HL-60 (cell line): ENCODE results near the gene ZNF585A.

Experiments
- DNase-seq, 2 experiments: peaks; one replicate each; pipeline ENCODE4 v3.0.0-alpha.2; 2010 to 2020; ENCODE audit warnings: low read depth in 1 of 2, low spot score in 1 of 2
- H3K27ac ChIP-seq: fragments of 250-450 bp; sonication (Bioruptor Pico); replicated peaks from 2 replicates; pipeline ENCODE4 v1.5.1; 2020; ENCODE audit warnings: mild to moderate bottlenecking, moderate library complexity
- H3K27me3 ChIP-seq: fragments of 250-450 bp; sonication (Bioruptor Pico); 2 replicates; pipeline ENCODE4 v1.5.1; 2021; ENCODE audit warnings: mild to moderate bottlenecking, moderate library complexity; ENCODE audit not compliant: insufficient read depth, poor library complexity, severe bottlenecking
- H3K4me3 ChIP-seq: replicated peaks from 2 replicates; pipeline ENCODE4 v1.5.1; 2011; ENCODE audit warnings: mild to moderate bottlenecking, control low read depth, low read length; ENCODE audit not compliant: insufficient read depth
- GABPA ChIP-seq: IDR thresholded peaks from 2 replicates; pipeline ENCODE4 v1.6.1; 2012; ENCODE audit warnings: low read depth
- POLR2AphosphoS5 ChIP-seq: IDR thresholded peaks from 2 replicates; pipeline ENCODE4 v1.6.1; 2012; ENCODE audit warnings: low read depth
- SPI1 ChIP-seq: IDR thresholded peaks from 2 replicates; pipeline ENCODE4 v1.6.1; 2012; ENCODE audit warnings: low read depth, mild to moderate bottlenecking, borderline replicate concordance
- long read RNA-seq: library from polyadenylated mRNA; unstranded; transcript quantifications from one replicate; pipeline ENCODE4 v2.0.0, GENCODE V29; 2020
- TF ChIP-seq, protein P1 (sequence below): IDR thresholded peaks from one replicate; pipeline ENCODE4 v1.5.1; 2011; ENCODE audit warnings: low read length, control low read depth, inconsistent platforms; ENCODE audit not compliant: insufficient read depth
- TF ChIP-seq, protein P2 (sequence below): IDR thresholded peaks from 2 replicates; pipeline ENCODE4 v1.6.1; 2012; ENCODE audit warnings: low read depth; ENCODE audit not compliant: insufficient replicate concordance

Gene ZNF585A
- long read RNA-seq, full-length matches to known transcripts = 59 of 74 reads
- long read RNA-seq, partial matches to known transcripts = 5 of 74 reads
- long read RNA-seq, other reads (novel, unspliced or antisense) = 10 of 74 reads

GRCh38 chr19:37172368-37173366, at the start of gene ZNF585A:
TSS of gene ZNF585A (minus strand) at chr19:37172695. CDS start at chr19:37169910, 2,785 bp downstream.
- H3K4me3 ChIP-seq = peak within 1 kb of the TSS; percentile 84
- H3K27ac ChIP-seq = peak within 1 kb of the TSS; percentile 60
- TF ChIP-seq, protein P1, sequence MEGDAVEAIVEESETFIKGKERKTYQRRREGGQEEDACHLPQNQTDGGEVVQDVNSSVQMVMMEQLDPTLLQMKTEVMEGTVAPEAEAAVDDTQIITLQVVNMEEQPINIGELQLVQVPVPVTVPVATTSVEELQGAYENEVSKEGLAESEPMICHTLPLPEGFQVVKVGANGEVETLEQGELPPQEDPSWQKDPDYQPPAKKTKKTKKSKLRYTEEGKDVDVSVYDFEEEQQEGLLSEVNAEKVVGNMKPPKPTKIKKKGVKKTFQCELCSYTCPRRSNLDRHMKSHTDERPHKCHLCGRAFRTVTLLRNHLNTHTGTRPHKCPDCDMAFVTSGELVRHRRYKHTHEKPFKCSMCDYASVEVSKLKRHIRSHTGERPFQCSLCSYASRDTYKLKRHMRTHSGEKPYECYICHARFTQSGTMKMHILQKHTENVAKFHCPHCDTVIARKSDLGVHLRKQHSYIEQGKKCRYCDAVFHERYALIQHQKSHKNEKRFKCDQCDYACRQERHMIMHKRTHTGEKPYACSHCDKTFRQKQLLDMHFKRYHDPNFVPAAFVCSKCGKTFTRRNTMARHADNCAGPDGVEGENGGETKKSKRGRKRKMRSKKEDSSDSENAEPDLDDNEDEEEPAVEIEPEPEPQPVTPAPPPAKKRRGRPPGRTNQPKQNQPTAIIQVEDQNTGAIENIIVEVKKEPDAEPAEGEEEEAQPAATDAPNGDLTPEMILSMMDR = no peak
- TF ChIP-seq, protein P2, sequence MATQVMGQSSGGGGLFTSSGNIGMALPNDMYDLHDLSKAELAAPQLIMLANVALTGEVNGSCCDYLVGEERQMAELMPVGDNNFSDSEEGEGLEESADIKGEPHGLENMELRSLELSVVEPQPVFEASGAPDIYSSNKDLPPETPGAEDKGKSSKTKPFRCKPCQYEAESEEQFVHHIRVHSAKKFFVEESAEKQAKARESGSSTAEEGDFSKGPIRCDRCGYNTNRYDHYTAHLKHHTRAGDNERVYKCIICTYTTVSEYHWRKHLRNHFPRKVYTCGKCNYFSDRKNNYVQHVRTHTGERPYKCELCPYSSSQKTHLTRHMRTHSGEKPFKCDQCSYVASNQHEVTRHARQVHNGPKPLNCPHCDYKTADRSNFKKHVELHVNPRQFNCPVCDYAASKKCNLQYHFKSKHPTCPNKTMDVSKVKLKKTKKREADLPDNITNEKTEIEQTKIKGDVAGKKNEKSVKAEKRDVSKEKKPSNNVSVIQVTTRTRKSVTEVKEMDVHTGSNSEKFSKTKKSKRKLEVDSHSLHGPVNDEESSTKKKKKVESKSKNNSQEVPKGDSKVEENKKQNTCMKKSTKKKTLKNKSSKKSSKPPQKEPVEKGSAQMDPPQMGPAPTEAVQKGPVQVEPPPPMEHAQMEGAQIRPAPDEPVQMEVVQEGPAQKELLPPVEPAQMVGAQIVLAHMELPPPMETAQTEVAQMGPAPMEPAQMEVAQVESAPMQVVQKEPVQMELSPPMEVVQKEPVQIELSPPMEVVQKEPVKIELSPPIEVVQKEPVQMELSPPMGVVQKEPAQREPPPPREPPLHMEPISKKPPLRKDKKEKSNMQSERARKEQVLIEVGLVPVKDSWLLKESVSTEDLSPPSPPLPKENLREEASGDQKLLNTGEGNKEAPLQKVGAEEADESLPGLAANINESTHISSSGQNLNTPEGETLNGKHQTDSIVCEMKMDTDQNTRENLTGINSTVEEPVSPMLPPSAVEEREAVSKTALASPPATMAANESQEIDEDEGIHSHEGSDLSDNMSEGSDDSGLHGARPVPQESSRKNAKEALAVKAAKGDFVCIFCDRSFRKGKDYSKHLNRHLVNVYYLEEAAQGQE = no peak
- TF ChIP-seq SPI1 (peak; percentile 42; the same call in 1 of the 2 replicates), GABPA (peak; percentile 75), POLR2AphosphoS5 (0 out of 2 replicates have a peak, but pooled peaks have one; percentile 23)
- peak; percentile 94 to 96 for DNase-seq
- H3K27me3 ChIP-seq = no peaks in the 10 kb centered on the region

GRCh38 chr19:37221136-37221535, 48.6 kb upstream of the ZNF585A start:
- TF ChIP-seq SPI1 (no peak), GABPA (no peak)
- no peak overlapping the region for H3K4me3 ChIP-seq
- no peak for DNase-seq
- H3K27ac ChIP-seq = no peak overlapping the region
- H3K27me3 ChIP-seq = no peaks in the 10 kb centered on the region

- Histone ChIP-seq H3K4me3 (no peak overlapping the region), H3K27ac (no peak overlapping the region), H3K27me3 (no peaks in the 10 kb centered on the region)
- no peak for TF ChIP-seq POLR2AphosphoS5
- TF ChIP-seq, protein P2 = no peak
- no peak for TF ChIP-seq GABPA
- TF ChIP-seq SPI1 = no peak
- TF ChIP-seq, protein P1 = no peak
- DNase-seq = no peak
These were observed 47.9 kb upstream of the ZNF585A start for GRCh38 chr19:37220383-37220782.

- TF ChIP-seq GABPA = no peak
- TF ChIP-seq, protein P2 = no peak
- no peak for TF ChIP-seq POLR2AphosphoS5
- TF ChIP-seq, protein P1 = no peak
- TF ChIP-seq SPI1 = no peak
- peak overlapping the region; percentile 93 for H3K27ac ChIP-seq
- peak overlapping the region; percentile 84 for H3K4me3 ChIP-seq
- H3K27me3 ChIP-seq = no peaks in the 10 kb centered on the region
- peak; percentile 10 to 54 for DNase-seq
These were observed 46.1 kb upstream of the ZNF585A start for GRCh38 chr19:37218592-37218935.
